Activated naive CD8-positive, alpha-beta T cell treated with anti-CD3 and anti-CD28 coated beads, Interleukin-2, amount 50 U/mL, for 24 hours (primary cell): Measurements from ENCODE around the gene ARMC10.
"Not testable (repeated sequence)": the region's sequence is repeated elsewhere in the genome, so short reads cannot be mapped to it uniquely, and the experiment has no call there.

ENCODE experiments used
- ATAC-seq: fragments of 150-1000 bp; cut with Tn5 transposase; one replicate; pipeline ENCODE4 v1.10.0; 2021
- DNase-seq: peaks from one replicate; pipeline ENCODE4 v3.0.0; 2021
- H3K27ac Mint-ChIP-seq: one replicate; pipeline ENCODE4 v1.8.0; 2021; ENCODE audit warnings: mild to moderate bottlenecking, mixed read lengths
- H3K27me3 Mint-ChIP-seq: one replicate; pipeline ENCODE4 v1.8.0; 2021; ENCODE audit warnings: mixed read lengths
- H3K36me3 Mint-ChIP-seq: one replicate; pipeline ENCODE4 v1.8.0; 2021; ENCODE audit warnings: low read depth, mixed read lengths
- H3K4me1 Mint-ChIP-seq: one replicate; pipeline ENCODE4 v1.8.0; 2021; ENCODE audit warnings: mixed read lengths
- H3K4me3 Mint-ChIP-seq: one replicate; pipeline ENCODE4 v1.8.0; 2021; ENCODE audit warnings: mild to moderate bottlenecking, moderate library complexity, mixed read lengths
- H3K9me3 Mint-ChIP-seq: one replicate; pipeline ENCODE4 v1.8.0; 2021; ENCODE audit warnings: mixed read lengths

Gene ARMC10

DNA sequence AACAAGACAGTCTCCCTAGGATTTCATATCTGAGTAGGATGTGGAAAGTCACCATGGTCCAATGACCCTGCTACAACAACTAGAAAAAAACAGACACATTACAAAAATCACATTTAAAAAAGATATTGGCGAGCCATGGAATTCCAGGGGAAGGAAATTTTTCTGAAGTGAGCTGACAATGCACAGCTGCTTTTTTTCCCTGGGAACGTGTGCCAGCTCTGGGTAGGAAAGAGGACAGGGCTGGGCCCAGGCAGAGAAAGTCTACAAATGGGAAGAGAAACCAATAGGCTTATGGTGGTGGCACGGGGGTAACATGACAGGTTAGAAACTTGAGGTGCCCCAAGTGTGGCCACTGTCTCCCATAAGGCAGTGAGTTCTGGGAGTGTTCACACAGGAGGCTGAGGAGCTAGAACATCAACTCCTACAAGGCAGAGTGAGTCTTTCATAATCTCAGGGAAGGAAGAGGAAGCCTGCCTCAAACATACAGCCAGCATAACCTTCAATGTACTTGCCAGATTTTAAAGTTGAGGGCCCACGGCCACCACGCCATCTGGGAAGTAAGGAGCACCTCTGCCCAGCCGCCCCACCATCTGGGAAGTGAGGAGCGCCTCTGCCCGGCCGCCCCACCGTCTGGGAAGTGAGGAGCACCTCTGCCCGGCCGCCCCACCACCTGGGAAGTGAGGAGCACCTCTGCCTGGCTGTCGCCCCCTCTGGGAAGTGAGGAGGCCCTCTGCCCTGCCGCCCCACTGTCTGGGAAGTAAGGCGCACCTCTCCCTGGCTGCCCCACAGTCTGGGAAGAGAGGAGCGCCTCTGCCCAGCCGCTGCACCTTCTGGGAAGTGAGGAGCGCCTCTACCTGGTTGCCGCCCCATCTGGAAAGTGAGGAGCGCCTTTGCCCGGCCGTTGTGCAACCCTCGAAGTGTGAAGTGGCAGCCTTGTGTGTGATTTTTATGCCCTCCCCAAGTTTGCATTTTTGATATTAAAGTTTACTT is 6.2 kb upstream of the ARMC10 start:
- ATAC-seq, result no peak
- no peaks in the 10 kb centered on the region for H3K9me3 Mint-ChIP-seq
- H3K4me3 Mint-ChIP-seq, result no peak overlapping the region
- H3K27ac Mint-ChIP-seq, result no peak overlapping the region
- DNase-seq, result no peak
- H3K27me3 Mint-ChIP-seq, result no peaks in the 10 kb centered on the region
- peaks cover 3% of the 10 kb centered on the region for H3K4me1 Mint-ChIP-seq
- H3K36me3 Mint-ChIP-seq, result no peaks in the 10 kb centered on the region

- Mint-ChIP-seq H3K36me3 (no peaks in the 10 kb centered on the region), H3K9me3 (no peaks in the 10 kb centered on the region), H3K4me1 (peaks cover 18% of the 10 kb centered on the region), H3K27me3 (no peaks in the 10 kb centered on the region), H3K4me3 (no peak overlapping the region), H3K27ac (no peak overlapping the region)
- DNase-seq (no peak), ATAC-seq (no peak)
These were observed 3.9 kb upstream of the ARMC10 start for GRCh38 chr7:103071000-103071399.

GRCh38 chr7:103073989-103074518 is 886 bp upstream of the ARMC10 start:
- H3K27ac Mint-ChIP-seq, result peak overlapping the region; percentile 87
- H3K9me3 Mint-ChIP-seq, result no peaks in the 10 kb centered on the region

DNA sequence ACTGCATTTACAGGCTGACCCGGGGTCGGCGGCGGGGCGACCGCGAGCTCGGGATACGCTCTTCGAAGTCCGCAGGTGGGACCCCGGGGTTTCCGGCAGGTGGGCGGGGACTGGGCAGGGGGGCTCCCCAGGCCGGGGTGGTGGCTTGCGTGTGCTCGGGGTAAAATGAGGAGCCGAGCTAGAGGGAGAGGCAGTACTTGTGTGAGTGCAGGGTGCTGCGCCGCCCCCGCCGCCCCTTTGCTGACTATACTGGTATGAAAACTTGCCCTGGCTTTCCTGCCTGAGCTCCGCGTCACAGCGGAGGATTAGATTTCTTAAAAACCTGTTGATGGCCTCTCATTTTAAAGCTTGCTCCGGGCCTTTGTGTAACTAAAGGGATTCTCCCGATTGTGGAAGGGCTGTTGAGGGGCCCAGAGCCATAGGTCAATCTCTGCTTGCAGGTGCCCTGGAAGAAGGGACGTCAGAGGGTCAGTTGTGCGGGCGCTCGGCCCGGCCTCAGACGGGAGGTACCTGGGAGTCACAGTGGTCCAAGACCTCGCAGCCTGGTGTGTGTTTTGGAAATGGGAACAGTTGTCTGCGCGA is 488 bp downstream of the ARMC10 start:
- Mint-ChIP-seq H3K4me1 (peaks cover 43% of the 10 kb centered on the region), H3K27me3 (no peaks in the 10 kb centered on the region), H3K9me3 (no peaks in the 10 kb centered on the region), H3K36me3 (peaks cover 11% of the 10 kb centered on the region), H3K27ac (peak overlapping the region; percentile 93), H3K4me3 (peak overlapping the region; percentile 96)
- DNase-seq (peak; percentile 84), ATAC-seq (peak; percentile 89)

More at GRCh38 chr7:103073989-103074518, 886 bp upstream of the ARMC10 start:
- Mint-ChIP-seq H3K27me3 (no peaks in the 10 kb centered on the region), H3K4me1 (peaks cover 41% of the 10 kb centered on the region), H3K4me3 (peak overlapping the region; percentile 96), H3K36me3 (peaks cover 9% of the 10 kb centered on the region)
- ATAC-seq (no peak), DNase-seq (no peak)

- Mint-ChIP-seq H3K4me1 (peaks cover 45% of the 10 kb centered on the region), H3K4me3 (peak overlapping the region; percentile 96), H3K27ac (no peak overlapping the region), H3K27me3 (no peaks in the 10 kb centered on the region), H3K9me3 (no peaks in the 10 kb centered on the region), H3K36me3 (peaks cover 11% of the 10 kb centered on the region)
- ATAC-seq (no peak), DNase-seq (no peak)
These were observed 1.8 kb downstream of the ARMC10 start for GRCh38 chr7:103076764-103077163.

DNA sequence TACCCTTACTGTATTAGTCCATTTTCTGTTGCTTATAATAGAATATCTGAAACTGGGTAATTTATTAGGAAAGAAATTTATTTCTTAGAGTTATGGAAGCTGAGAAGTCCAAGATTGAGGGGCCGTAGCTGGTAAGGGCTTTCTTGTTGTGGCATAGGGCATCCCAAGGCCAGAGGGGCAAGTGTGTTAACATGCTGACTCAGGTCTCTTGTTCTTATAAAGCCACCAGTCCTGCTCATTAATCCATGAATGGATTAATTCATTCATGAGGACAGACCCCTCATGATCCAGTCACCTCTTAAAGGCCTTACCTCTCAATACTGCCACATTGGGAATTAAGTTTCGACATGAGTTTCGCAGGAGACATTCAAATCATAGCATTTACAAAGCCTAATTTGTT is 2.4 kb downstream of the ARMC10 start:
- Mint-ChIP-seq H3K27me3 (no peaks in the 10 kb centered on the region), H3K27ac (no peak overlapping the region), H3K9me3 (no peaks in the 10 kb centered on the region), H3K36me3 (peaks cover 11% of the 10 kb centered on the region), H3K4me1 (peaks cover 44% of the 10 kb centered on the region), H3K4me3 (no peak overlapping the region)
- DNase-seq, result no peak
- ATAC-seq, result no peak

GRCh38 chr7:103078226-103078625 is 3.3 kb downstream of the ARMC10 start:
- not testable (repeated sequence) for H3K4me3 Mint-ChIP-seq, H3K27me3 Mint-ChIP-seq, DNase-seq, ATAC-seq, H3K9me3 Mint-ChIP-seq
- Mint-ChIP-seq H3K36me3 (peaks cover 11% of the 10 kb centered on the region), H3K27ac (peak overlapping the region; percentile 26), H3K4me1 (peaks cover 44% of the 10 kb centered on the region)

- peaks cover 21% of the 10 kb centered on the region for H3K36me3 Mint-ChIP-seq
- H3K27ac Mint-ChIP-seq, result no peak overlapping the region
- peaks cover 34% of the 10 kb centered on the region for H3K4me1 Mint-ChIP-seq
- no peak for DNase-seq
- H3K9me3 Mint-ChIP-seq, result no peaks in the 10 kb centered on the region
- ATAC-seq, result no peak
- no peak overlapping the region for H3K4me3 Mint-ChIP-seq
- H3K27me3 Mint-ChIP-seq, result no peaks in the 10 kb centered on the region
These were observed 4.9 kb downstream of the ARMC10 start for GRCh38 chr7:103079836-103080235.

DNA sequence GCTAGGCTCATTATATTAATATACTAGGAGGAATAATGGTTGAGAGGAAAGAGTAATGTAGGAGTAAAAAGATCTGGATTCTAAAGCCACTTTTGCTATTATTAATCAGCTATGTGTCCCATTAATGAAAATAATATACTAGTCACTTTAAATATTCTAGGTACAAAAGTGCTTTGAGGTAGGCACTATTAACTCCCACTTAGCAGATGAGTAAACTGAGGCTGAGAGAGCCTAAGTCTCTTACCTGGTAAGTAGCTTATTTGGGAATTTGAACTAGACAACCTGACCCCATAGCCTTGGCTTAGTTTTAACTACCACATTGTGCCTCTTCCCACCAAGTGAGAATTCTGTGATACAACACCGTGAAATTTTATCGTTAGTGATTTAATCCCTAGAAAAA is 6.0 kb downstream of the ARMC10 start:
- DNase-seq (no peak), ATAC-seq (no peak)
- Mint-ChIP-seq H3K9me3 (no peaks in the 10 kb centered on the region), H3K4me1 (peaks cover 29% of the 10 kb centered on the region), H3K4me3 (no peak overlapping the region), H3K36me3 (peaks cover 23% of the 10 kb centered on the region), H3K27ac (no peak overlapping the region), H3K27me3 (no peaks in the 10 kb centered on the region)

DNA sequence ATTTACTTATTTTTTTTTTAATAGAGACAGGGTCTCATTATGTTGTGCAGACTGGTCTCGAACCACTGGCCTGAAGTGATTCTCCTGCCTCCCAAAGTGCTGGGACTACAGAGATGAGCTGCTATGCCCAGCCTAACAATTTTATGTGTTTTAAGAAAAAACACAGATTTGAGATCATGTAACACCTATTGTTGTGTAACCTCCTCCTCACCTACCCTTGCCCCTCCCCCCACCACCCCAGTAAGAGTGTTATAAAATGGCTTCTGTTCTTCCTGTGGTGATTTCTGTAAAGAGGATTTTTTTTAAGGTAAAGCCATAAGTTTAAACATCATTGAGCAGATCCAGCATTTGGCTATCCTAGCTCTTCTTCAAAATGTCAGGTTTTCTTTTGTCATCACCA is 7.6 kb downstream of the ARMC10 start:
- Mint-ChIP-seq H3K27ac (no peak overlapping the region), H3K4me3 (no peak overlapping the region), H3K27me3 (no peaks in the 10 kb centered on the region), H3K36me3 (peaks cover 35% of the 10 kb centered on the region), H3K9me3 (no peaks in the 10 kb centered on the region), H3K4me1 (peaks cover 15% of the 10 kb centered on the region)
- no peak for ATAC-seq
- no peak for DNase-seq

DNA sequence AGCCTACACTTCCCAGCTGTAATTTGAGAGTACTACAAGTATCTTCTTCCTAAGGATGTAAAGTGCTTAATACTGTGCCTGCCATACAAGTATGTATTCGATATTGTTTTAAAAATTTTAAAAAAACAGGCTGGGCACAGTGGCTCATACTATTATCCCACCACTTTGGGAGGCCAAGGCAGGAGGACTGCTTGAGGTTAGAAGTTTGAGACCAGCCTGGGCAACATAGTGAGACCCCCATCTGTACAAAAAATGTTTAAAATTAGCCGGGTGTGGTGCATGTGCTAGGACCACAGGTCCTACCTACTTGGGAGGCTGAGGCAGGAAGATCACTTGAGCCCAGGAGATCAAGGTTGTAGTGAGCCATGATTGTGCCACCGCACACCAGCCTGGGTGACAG is 8.3 kb downstream of the ARMC10 start:
- H3K27me3 Mint-ChIP-seq, result no peaks in the 10 kb centered on the region
- no peaks in the 10 kb centered on the region for H3K9me3 Mint-ChIP-seq
- no peak overlapping the region for H3K4me3 Mint-ChIP-seq
- peaks cover 9% of the 10 kb centered on the region for H3K4me1 Mint-ChIP-seq
- ATAC-seq, result no peak
- no peak for DNase-seq
- H3K36me3 Mint-ChIP-seq, result peaks cover 35% of the 10 kb centered on the region
- H3K27ac Mint-ChIP-seq, result no peak overlapping the region

DNA sequence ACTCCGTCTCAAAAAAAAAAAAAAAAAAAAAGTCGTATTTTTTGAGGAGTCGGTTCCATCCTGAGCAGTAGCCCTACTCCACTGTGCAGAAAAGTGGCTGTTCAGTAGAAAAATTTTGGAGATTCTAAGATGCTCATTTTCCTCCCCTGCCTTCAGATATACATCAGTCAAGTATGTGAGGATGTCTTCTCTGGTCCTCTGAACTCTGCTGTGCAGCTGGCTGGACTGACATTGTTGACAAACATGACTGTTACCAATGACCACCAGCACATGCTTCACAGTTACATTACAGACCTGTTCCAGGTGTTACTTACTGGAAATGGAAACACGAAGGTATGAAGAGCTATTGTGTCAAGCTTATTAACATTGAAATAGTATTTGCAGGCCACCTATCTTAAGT is 17.4 kb downstream of the ARMC10 start:
- H3K4me3 Mint-ChIP-seq, H3K27me3 Mint-ChIP-seq, H3K27ac Mint-ChIP-seq, ATAC-seq, DNase-seq, H3K4me1 Mint-ChIP-seq, H3K9me3 Mint-ChIP-seq: not testable (repeated sequence)
- peaks cover 58% of the 10 kb centered on the region for H3K36me3 Mint-ChIP-seq

- ATAC-seq, result no peak
- H3K4me3 Mint-ChIP-seq, result no peak overlapping the region
- DNase-seq, result no peak
- peaks cover 52% of the 10 kb centered on the region for H3K36me3 Mint-ChIP-seq
- no peaks in the 10 kb centered on the region for H3K9me3 Mint-ChIP-seq
- no peaks in the 10 kb centered on the region for H3K27me3 Mint-ChIP-seq
- no peak overlapping the region for H3K27ac Mint-ChIP-seq
- no peaks in the 10 kb centered on the region for H3K4me1 Mint-ChIP-seq
These were observed 18.5 kb downstream of the ARMC10 start for GRCh38 chr7:103093429-103093828.

GRCh38 chr7:103094102-103094501 is 19.2 kb downstream of the ARMC10 start:
- no peaks in the 10 kb centered on the region for H3K4me1 Mint-ChIP-seq
- no peaks in the 10 kb centered on the region for H3K27me3 Mint-ChIP-seq
- DNase-seq (no peak), ATAC-seq (no peak)
- no peak overlapping the region for H3K4me3 Mint-ChIP-seq
- H3K36me3 Mint-ChIP-seq, result peaks cover 47% of the 10 kb centered on the region
- H3K9me3 Mint-ChIP-seq, result no peaks in the 10 kb centered on the region
- H3K27ac Mint-ChIP-seq, result no peak overlapping the region

DNA sequence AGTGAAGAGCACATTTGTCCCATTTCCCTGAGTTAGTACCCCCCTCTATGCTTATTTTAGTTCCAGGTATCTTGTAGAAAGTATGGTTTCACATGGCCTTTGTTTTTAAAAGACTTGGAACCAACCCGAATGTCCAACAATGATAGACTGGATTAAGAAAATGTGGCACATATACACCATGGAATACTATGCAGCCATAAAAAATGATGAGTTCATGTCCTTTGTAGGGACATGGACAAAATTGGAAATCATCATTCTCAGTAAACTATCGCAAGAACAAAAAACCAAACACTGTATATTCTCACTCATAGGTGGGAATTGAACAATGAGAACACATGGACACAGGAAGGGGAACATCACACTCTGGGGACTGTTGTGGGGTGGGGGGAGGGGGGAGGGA is 20.6 kb downstream of the ARMC10 start:
- not testable (repeated sequence) for H3K27me3 Mint-ChIP-seq, H3K9me3 Mint-ChIP-seq, H3K27ac Mint-ChIP-seq, H3K4me1 Mint-ChIP-seq, DNase-seq, ATAC-seq, H3K4me3 Mint-ChIP-seq
- peaks cover 45% of the 10 kb centered on the region for H3K36me3 Mint-ChIP-seq
